GM21786 (cell line): ENCODE data around the gene ATP1A3.

Experiments
- ATAC-seq: cut with Tn5 transposase; IDR thresholded peaks from one replicate; pipeline ENCODE4 v1.9.1; 2021; ENCODE audit not compliant: unreplicated experiment

The ATP1A3 gene

GRCh38 chr19:41918095-41918494, 75.9 kb downstream of the ATP1A3 start:
- no peak for ATAC-seq

- no peak for ATAC-seq
Measured at GRCh38 chr19:41917676-41918075, 76.4 kb downstream of the ATP1A3 start.
